Loucy (cell line): ENCODE data around the gene STOML2.

Experiments used
- H2AFZ ChIP-seq: fragments of 200-600 bp; sonication (generic); 2 replicates; pipeline ENCODE4 v1.6.0; 2016; ENCODE audit warnings: antibody characterized with exemption, mild to moderate bottlenecking, low read length, moderate library complexity
- H3F3A ChIP-seq: fragments of 200-600 bp; 2 replicates; pipeline ENCODE4 v1.6.0; 2016; ENCODE audit warnings: antibody characterized with exemption, low read depth, mild to moderate bottlenecking
- H3K27me3 ChIP-seq: fragments of 200-600 bp; sonication (generic); 2 replicates; pipeline ENCODE4 v1.6.1; 2014; ENCODE audit warnings: low read length, mild to moderate bottlenecking; ENCODE audit not compliant: insufficient read depth, poor library complexity, severe bottlenecking
- H3K36me3 ChIP-seq: fragments of 200-600 bp; sonication (generic); 2 replicates; pipeline ENCODE4 v1.6.1; 2016; ENCODE audit warnings: low read length; ENCODE audit not compliant: insufficient read depth
- H3K4me1 ChIP-seq: fragments of 200-600 bp; sonication (generic); 2 replicates; pipeline ENCODE4 v1.5.1; 2014; ENCODE audit warnings: low read length, mild to moderate bottlenecking; ENCODE audit not compliant: insufficient read depth, poor library complexity, severe bottlenecking
- H3K4me2 ChIP-seq: fragments of 200-600 bp; sonication (generic); 2 replicates; pipeline ENCODE4 v1.6.0; 2014; ENCODE audit warnings: antibody characterized with exemption, low read length, low read depth, mild to moderate bottlenecking; ENCODE audit not compliant: poor library complexity, severe bottlenecking
- H3K4me3 ChIP-seq: fragments of 200-600 bp; sonication (generic); 2 replicates; pipeline ENCODE4 v1.5.1; 2014; ENCODE audit warnings: low read length, mild to moderate bottlenecking, mixed read lengths; ENCODE audit not compliant: poor library complexity, severe bottlenecking
- H3K79me2 ChIP-seq: fragments of 200-600 bp; sonication (generic); 2 replicates; pipeline ENCODE4 v1.6.1; 2014; ENCODE audit warnings: low read length; ENCODE audit not compliant: insufficient read depth
- H3K9ac ChIP-seq: fragments of 200-600 bp; sonication (generic); 2 replicates; pipeline ENCODE4 v1.6.0; 2014; ENCODE audit warnings: mild to moderate bottlenecking, low read depth, low read length, moderate library complexity; ENCODE audit not compliant: poor library complexity, severe bottlenecking
- H3K9me2 ChIP-seq: fragments of 200-600 bp; sonication (generic); replicated peaks from 2 replicates; pipeline ENCODE4 v1.6.1; 2016; ENCODE audit warnings: low read depth, low read length, mixed read lengths
- H3K9me3 ChIP-seq: fragments of 200-600 bp; sonication (generic); 2 replicates; pipeline ENCODE4 v1.6.1; 2014; ENCODE audit warnings: mild to moderate bottlenecking, antibody characterized with exemption, low read length, low read depth; ENCODE audit not compliant: insufficient read depth
- H4K20me1 ChIP-seq: fragments of 200-600 bp; sonication (generic); 2 replicates; pipeline ENCODE4 v1.6.0; 2014; ENCODE audit warnings: antibody characterized with exemption, low read length, mild to moderate bottlenecking; ENCODE audit not compliant: insufficient read depth, poor library complexity, severe bottlenecking
- EZH2phosphoT487 ChIP-seq: fragments of 200-600 bp; IDR thresholded peaks from 2 replicates; pipeline ENCODE4 v1.6.1; 2018; ENCODE audit warnings: antibody characterized with exemption, mild to moderate bottlenecking, moderate library complexity, borderline replicate concordance
- TF ChIP-seq, protein P1 (sequence below): fragments of 200-600 bp; sonication (generic); conservative IDR thresholded peaks from 2 replicates; pipeline ENCODE4 v1.5.1; 2014; ENCODE audit warnings: mild to moderate bottlenecking, antibody characterized with exemption, low read length

Gene STOML2

DNA sequence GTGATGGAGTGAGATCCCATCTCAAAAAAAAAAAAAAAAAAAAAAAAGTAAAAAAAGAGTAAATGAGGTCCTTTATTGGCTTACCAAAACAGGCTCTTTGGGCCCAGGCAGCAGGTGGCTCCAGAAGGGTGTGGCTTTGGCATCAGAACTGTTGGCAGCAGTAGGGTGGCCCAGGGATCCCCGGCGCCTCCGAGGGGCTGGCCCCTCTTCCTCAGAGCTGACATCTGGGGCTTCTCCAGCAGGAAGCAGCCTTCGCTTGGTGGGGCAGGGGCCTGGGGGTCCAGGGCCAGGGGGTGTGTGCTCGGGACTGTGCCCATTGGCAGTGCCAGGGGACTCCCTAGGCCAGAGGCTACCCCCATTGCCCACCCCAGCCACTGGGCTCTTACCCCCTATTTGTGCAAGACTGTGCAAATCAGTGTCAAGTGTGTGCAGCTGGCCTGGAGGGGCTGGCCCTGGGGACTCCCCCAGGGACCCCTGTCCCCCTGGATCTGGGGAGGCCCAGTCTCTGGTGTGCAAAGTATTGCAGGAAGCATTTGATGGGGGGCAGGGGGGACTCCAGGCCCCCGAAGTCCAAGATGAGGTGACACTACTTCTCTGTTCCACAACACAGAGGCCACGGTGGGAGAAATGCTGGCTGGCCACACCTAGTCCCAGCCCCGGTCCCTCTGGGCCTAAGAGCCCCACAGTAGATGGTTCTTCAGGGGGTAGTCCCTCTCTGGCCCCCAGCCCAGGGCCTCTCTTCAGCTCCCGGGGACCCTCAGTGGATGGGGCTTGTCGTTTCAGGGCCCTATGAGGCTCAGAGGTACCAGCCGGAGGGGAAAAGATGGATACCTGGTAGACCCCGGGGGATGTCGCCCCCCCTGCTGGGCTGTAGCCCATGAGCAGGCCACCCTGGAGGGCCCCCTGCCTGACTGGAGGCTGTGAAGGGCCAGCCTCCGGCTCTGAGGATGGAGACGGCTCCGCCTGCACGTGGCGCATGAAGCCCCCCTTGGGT lies 4.7 kb upstream of the STOML2 start:
- no peak overlapping the region for H3K4me2 ChIP-seq
- H3K79me2 ChIP-seq = peaks cover 6% of the 10 kb centered on the region
- TF ChIP-seq, protein P1, sequence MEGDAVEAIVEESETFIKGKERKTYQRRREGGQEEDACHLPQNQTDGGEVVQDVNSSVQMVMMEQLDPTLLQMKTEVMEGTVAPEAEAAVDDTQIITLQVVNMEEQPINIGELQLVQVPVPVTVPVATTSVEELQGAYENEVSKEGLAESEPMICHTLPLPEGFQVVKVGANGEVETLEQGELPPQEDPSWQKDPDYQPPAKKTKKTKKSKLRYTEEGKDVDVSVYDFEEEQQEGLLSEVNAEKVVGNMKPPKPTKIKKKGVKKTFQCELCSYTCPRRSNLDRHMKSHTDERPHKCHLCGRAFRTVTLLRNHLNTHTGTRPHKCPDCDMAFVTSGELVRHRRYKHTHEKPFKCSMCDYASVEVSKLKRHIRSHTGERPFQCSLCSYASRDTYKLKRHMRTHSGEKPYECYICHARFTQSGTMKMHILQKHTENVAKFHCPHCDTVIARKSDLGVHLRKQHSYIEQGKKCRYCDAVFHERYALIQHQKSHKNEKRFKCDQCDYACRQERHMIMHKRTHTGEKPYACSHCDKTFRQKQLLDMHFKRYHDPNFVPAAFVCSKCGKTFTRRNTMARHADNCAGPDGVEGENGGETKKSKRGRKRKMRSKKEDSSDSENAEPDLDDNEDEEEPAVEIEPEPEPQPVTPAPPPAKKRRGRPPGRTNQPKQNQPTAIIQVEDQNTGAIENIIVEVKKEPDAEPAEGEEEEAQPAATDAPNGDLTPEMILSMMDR = no peak
- TF ChIP-seq EZH2phosphoT487 = no peak

DNA sequence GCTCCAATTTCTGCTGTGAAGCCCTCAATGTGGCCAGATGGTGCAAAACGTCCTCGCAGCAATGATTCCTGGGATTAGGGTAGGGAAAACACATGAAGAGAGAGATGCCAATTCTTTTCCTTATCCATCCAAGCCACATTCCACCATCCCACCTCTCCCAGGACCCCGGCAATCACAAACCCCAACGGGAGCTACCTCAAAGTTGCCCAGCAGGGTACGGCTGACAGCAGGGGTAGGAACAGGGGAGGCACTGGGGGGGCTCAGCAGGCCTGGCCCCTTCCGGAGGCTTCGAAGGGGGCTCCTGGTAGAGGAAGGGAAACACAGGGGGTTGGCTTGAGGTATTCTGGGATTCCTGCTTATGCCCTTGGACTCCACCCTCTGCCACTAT lies 3.4 kb upstream of the STOML2 start:
- H3K4me1 ChIP-seq = peaks cover 31% of the 10 kb centered on the region
- H2AFZ ChIP-seq = no peak overlapping the region
- H3K9me2 ChIP-seq = no peaks in the 10 kb centered on the region
- peaks cover 4% of the 10 kb centered on the region for H4K20me1 ChIP-seq
- no peaks in the 10 kb centered on the region for H3F3A ChIP-seq
- peaks cover 19% of the 10 kb centered on the region for H3K79me2 ChIP-seq
- H3K36me3 ChIP-seq = peaks cover 12% of the 10 kb centered on the region; the same call in 1 of the 2 replicates
- no peaks in the 10 kb centered on the region for H3K9me3 ChIP-seq
- H3K9ac ChIP-seq = no peak overlapping the region
- no peaks in the 10 kb centered on the region for H3K27me3 ChIP-seq
- H3K4me3 ChIP-seq = no peak overlapping the region
- no peak overlapping the region for H3K4me2 ChIP-seq
- no peak for TF ChIP-seq EZH2phosphoT487
- TF ChIP-seq, protein P1 = no peak

More for the DNA sequence above, 4.7 kb upstream of the STOML2 start:
- no peaks in the 10 kb centered on the region for H3K9me2 ChIP-seq
- H3K27me3 ChIP-seq = no peaks in the 10 kb centered on the region
- no peak overlapping the region for H3K4me3 ChIP-seq
- peaks cover 29% of the 10 kb centered on the region for H3K4me1 ChIP-seq
- peaks cover 4% of the 10 kb centered on the region for H4K20me1 ChIP-seq
- H3K9me3 ChIP-seq = no peaks in the 10 kb centered on the region
- H3F3A ChIP-seq = no peaks in the 10 kb centered on the region
- H2AFZ ChIP-seq = no peak overlapping the region
- peaks cover 12% of the 10 kb centered on the region; the same call in 1 of the 2 replicates for H3K36me3 ChIP-seq
- H3K9ac ChIP-seq = no peak overlapping the region

DNA sequence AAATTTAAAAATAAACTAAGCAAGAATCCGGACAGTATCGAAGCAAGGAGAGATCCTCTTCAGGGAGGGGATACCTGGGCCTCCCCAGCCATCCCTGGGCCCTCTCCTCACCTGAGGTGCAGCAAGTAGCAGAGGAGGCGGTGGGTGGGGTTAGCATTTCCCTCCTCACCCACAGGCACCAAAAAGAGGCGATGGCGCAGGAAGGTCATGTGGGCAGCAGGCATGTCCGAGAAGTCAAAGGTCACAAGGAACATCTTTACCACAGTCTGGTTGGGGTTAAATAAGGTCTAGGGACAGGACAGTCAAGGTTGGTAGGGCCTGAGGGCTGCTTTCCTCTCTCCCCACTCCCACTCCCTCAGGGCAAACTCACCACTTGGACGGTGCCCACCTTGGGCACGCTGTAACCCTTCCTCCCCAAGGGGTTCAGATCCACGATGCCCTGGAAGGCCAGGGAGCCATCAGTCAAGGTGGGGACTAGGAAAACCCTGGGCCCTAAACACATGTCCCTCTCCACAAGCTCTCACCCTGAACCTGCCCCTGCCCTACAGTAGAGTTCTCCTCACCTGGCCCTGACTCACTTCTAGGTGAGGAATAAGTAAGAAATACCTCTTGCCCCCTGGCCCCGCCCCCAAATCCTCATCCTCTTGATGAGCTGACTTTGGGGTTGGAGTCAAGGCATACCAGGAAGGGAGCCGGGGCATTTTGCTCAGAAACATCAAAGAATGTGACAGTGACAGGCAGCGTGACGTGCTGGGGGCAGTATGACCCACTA lies 2.8 kb upstream of the STOML2 start:
- Histone ChIP-seq H3K79me2 (peaks cover 23% of the 10 kb centered on the region), H3K9ac (no peak overlapping the region), H3F3A (no peaks in the 10 kb centered on the region), H3K4me1 (peaks cover 29% of the 10 kb centered on the region), H2AFZ (no peak overlapping the region), H3K36me3 (peaks cover 12% of the 10 kb centered on the region; the same call in 1 of the 2 replicates), H3K4me3 (no peak overlapping the region), H3K27me3 (no peaks in the 10 kb centered on the region), H3K9me3 (no peaks in the 10 kb centered on the region), H3K9me2 (no peaks in the 10 kb centered on the region), H3K4me2 (no peak overlapping the region), H4K20me1 (peaks cover 2% of the 10 kb centered on the region)
- no peak for TF ChIP-seq EZH2phosphoT487
